ENCODE measurements around the gene CFAP46. TPM values are rescaled to one million over a fixed set of nuclear protein-coding genes. Genes with fewer than 3 reads are reported as not detected.

CFAP46 gene
- total and polyA plus RNA-seq, 2 of the 8 experiments (the other 6 are each of a cell fraction or from before 2014, with no cell fraction given): 2.6 to 4.8 TPM

DNA sequence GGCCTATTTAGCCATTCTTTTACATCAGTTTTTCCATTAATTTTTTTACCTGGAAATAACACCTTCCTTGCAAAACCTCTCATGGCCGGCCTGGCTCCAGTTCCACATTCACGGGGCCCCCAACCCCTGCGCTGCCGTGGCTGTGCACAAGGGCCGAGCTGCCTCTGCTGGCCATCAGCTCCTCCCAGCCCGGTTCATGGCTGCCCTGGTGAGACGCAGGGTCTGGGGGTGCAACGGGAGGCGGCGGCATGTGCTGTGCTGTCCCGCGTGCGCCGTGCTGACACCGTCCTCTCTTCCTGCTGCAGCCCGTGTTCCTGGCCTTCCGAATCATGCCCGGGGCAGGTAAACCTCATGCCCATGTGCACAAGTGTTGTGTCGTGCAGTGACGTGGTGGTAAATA is 160.8 kb downstream of the CFAP46 start (continued):
- TF ChIP-seq TAF7 (optimal IDR thresholded peaks at IDR 0.05; ENCODE audit: borderline replicate concordance, low read depth, low read length) (no peak), POLR2A (IDR thresholded peaks at IDR 0.05; ENCODE audit: control extremely low read depth in 1 of 2, low read depth in 2 of 2, low read length in 2 of 2) (no peak), CEBPB (IDR thresholded peaks at IDR 0.05; ENCODE audit: low read depth, low read length) (no peak), E2F6 (IDR thresholded peaks at IDR 0.05) (no peak)
